Measurements from ENCODE around the gene TRIM66.

Gene TRIM66

DNA sequence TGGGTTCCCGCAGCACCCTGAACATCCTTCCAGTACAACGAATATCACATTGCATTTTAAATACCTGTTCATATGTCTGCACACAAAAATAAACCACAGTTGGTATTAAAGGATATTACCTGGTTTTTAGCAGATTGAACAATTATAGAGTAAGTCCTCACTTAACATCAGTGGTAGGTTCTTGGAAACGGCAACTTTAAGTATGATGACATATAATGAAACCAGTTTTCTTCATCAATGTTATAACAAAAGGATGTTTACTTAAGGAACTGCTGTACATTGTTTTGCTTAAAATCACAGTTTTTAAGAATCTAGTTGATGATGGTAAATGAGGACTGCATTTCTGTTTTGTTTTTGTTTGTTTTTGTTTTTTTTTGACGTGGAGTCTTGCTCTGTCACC, 28.0 kb downstream of the TRIM66 start:
- DNase-seq (ENCODE audit: low spot score), result no peak

DNA sequence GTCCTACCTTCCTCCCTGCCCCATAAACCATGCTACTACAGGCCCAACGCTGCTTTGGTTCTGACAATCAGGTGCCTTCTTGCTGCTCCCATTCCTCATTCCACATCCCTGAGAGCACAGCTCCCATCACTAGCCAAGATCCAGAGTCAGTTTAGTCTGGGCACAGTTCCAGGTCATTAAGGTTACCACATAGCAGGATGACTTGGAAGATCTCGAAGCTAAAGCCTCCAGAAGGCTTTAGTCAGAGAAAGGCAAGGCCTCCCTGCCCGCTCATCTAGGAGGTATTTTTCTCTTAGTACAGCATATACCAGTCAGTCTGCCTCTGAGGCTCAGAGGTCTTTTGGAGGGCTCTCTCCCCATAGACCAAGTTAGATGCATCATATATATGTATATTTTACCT, 30.3 kb downstream of the TRIM66 start:
- DNase-seq (ENCODE audit: low spot score), result no peak

DNA sequence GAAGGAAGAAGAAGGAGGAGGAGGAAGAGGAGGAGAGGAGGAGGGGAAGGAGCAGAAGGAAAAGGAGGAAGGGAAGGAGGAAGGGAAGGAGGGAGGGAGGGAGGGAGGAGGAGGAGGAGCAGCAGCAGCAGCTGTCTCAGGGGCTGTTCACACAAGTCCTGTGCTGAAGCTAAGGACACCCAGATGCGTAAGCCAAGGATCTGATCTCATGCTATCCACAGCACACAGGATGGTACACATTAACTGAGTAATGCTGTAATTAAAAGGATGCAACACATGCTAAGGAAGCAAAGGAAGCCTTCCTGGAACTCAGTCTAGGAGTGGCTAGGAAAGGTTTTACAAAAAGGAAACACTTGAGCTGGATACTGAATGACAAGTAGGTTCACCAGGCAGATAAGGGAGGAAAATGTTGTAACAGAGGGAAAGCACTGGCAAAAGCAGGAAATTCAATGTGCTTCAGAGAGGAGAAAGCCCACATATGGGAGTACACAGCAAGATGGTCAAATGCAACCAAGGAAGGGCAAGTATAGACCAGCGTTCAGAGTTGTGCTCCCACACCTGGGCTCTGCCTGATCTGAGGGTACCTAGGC, 32.0 kb downstream of the TRIM66 start:
- DNase-seq (ENCODE audit: low spot score), result no peak

DNA sequence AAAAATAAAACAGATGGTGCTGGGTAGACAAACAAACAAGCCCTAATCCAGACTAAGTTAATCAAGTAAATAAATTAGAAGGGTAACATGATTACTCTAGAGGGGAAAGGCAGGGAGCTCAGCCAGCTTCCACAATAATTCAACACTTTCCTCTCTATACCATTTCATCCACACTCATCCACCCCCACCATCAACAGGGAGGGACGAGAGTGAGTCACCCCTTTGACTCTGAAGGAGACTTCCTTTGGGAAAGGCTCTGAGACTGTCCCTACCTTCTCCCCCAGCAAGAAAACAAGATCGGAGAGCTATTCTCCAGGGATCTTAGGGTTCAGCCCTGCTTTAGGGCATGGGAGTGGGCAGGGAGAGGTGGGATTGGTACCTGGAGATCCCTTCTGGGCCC, 33.1 kb downstream of the TRIM66 start:
- no peak for DNase-seq (ENCODE audit: low spot score)

DNA sequence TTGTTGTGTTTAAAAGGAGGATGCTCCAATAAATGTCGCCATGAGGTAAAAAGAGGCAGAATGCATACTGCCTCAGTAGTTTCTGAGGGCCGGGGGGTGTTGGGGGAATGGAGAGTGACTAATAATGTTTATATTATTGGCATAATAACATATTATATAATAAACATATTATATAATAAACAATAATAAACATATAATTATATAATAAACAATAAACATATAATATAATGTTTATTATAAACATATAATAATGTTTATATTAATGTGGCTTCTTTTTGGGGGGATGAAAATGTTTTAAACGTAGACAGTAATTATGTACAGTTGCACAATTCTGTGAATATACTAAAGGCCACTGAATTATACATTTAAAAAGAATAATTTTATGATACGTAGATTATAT, 35.6 kb downstream of the TRIM66 start:
- DNase-seq (ENCODE audit: low spot score), result no peak

DNA sequence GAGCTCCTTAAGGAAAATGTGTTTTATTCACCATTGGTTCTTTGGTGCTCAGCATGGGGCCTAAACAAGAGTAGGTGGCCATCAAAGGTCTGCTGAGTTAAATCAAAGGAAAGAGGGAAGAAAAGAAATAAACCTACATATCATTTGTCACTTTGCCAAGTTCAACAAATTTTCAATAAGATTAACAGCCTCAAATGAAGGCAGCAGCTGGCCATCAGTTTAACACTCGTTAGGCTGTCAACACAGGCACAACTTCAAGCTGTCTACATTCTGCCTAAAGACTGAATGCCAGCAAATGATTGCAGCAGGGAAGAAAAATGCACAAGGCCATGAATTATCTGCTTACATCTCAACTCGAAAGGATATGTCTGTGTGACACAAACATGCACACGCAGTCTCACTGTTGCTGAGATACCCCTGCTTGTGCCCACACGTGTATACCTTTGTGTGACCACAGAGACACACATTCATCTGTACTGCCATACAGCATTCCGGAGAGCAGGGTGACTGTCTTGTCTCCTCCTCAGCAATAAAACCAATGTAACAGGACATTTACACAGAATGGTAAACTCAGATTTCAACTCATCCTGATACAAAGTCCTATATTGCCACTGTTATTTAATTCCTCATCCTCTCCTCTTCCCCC, 40.1 kb downstream of the TRIM66 start:
- no peak for DNase-seq (ENCODE audit: low spot score)

DNA sequence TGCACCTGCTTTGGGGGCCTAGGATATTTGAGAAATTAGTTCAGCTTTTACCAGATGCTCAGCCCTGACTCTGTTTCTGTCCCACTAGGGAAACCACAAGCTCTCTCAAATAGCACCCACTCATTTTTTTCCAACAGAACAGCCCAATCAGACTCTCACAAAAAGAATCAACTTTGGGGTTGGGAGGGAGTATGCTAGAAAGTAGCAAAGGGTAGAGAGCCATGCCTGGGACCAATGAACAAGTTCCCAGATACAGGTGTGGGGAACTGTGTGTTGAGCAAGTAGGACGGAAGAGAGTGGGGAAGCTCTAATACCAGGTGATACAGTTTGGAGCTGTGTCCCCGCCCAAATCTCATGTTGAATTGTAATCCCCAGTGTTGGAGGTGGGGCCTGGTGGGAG, 41.1 kb downstream of the TRIM66 start:
- no peak for DNase-seq (ENCODE audit: low spot score)

DNA sequence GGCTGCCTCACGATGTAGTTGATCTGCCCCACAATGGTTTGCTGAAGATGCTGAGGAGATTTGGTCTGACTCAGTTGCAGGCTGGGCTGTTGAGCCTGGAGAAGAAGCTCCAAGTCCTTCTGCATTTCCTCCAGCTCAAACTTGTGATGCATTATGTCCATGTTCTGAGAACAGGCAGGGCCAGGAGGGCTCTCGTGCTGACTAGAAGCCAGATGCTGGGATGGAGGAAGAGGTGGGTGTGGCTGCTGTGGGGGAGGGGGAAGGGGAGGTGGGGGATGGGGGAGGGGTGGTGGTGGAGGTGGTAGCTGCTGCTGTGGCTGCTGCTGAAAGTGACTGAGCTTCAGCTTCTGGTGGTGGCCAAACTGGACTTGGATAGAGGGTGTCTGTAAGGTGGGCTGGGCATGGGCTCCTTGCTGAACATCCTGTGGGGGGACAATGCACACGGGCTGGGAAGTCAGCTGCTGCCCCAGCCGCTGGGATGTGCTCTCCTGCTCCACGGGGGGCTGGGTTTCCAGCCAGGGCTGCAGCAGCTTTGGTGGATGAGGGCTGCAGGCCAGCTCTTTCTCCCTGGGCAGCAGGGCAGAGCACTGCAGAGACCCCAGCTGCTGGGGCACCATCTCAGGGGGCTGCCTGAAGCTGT, 42.1 kb downstream of the TRIM66 start:
- no peak for DNase-seq (ENCODE audit: low spot score)

DNA sequence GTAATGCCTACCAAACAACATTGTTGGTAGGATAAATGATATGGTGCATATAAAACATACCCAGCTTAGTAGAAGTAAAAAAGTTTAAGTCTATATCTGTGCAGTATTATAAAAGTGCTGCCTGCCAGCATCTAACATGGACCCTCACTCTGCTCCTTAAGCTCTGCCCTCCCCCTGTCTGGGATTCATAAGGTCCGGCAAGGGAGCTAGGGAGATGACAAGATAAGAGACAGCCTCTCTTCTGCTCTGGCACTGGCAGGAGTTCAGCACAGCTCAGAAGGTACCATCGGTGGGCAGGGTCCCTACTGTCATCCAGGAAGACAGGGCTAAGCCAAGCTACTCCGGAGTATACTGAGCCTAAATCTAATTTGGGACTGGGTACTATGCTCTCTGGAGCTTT, 42.8 kb downstream of the TRIM66 start:
- no peak for DNase-seq (ENCODE audit: low spot score)

DNA sequence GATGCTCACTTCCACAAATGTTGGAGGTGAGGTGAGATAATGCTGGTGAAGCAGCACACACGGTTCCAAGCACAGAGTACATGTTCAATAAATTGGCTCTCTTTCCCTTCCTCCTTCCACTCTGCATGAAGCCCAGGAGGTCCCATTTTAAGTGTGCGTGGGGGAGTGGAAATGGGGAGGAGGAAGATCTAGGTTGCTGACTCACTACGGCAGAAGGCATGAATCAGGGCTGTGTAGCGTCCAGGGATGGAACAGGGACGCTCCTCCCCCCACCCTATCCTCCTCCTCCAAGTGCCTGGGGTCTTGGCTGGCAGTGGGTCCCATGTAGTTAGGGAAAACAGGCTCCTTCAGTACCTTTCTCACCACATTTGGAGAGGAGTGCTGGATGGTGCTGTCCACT, 44.2 kb downstream of the TRIM66 start:
- no peak for DNase-seq (ENCODE audit: low spot score)

DNA sequence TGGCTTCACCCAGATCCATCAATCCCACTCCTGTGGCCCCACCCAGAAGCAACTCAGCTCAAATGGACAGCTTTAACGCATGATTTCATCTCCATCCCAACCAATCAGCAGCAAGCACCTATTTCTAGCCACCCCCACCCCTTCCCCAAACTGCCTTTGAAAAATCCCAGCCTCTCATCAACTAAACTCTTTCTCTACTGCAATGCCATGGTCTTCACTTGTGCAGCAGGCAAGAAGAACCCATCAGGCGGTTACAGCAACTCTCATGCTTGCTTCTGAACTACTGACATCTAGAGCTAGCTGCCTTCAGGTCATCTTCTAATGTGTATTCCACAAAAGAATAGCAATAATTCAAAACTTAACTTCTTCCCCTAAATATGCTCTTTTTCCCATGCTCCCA, 46.3 kb downstream of the TRIM66 start:
- no peak for DNase-seq (ENCODE audit: low spot score)

DNA sequence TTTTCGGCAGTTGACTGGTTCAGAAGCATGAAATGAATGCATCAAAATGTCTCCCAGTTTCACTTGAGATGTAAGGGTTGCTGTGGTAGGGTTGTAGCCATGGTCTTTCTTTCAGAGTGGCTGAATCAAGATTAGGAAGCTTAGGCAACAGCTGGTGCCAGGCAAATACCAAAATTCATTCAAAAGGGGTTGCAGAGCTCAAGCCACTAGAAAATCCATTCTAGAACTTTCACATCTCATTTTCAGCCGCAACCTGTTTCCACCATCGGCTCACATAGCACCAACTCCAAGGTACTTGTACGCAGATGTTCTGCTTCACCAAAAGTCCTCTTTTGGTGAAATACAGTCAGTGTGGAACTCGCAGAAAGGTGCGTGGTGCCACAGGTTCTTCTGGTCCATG, 48.0 kb downstream of the TRIM66 start:
- DNase-seq (ENCODE audit: low spot score), result no peak

DNA sequence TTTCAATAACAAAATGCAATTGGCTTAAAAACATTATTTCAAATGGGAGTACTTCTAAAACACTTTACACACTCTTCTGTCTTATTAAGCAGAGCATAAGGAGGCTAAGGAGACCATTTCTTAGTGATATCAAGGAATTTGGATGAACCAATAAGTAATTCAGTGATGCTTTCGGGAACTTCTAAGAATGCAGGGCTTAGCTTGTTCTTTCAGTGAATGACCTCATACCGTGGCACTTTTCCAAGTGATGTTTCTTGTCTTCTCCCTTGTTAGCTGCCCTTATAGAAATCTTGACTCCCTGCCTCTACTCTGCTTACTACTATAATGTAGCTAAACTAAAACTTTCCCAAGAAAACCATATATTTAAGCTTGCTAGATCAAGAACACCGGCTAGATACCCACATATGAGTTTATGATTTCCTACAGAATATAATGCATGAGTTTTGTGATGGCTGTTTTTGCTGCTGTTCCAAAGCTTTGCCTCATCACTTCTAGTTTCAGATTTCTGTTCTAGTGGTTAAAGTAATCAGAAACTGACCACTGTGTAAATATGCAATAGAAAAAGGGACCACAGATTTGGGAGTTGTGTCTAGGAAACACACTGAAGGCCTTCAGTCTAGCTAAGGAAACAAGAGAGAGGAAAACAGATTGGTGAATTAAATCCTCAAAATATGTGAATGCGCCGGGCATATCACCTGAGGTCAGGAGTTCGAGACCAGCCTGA, 50.9 kb downstream of the TRIM66 start:
- no peak for DNase-seq (ENCODE audit: low spot score)

DNA sequence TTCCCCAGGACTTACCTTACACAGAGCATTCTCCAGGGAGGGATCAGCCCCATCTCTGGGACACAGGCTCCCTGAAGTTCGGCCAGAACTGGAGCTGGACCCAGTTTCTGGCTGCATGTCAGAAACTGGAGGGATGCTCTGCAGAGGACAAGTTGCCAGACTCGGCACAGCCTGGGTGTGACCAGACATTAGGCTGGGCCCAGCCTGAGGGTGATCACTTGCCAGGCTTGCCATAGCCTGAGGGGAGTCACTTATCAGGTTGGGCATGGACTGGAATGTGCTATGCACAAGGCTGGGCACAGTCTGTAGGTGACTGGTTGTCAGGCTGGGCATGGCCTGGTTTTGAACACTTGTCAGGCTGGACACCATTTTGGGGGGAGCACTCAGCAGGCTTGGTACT, 57.8 kb downstream of the TRIM66 start:
- DNase-seq (ENCODE audit: low spot score), result no peak

DNA sequence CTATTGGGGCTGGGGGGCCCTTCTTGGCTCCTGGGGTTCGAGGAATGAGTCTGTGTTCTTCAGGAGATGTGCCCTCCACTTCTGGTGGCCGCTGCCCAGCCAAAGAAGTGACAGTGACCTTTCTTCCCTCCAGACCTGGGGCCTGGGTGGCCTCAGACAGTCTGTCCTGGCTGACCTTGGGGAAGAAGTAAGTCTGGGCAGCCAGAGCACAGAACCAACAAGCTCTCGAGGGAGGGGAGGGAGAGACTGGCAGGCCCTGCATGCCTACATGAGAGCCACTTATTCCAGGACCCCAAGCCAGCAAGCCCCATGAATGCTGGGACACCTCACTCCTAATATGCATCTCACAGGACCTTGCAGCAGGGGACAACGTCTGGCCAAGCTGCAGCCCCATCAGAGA, 61.3 kb downstream of the TRIM66 start:
- DNase-seq (ENCODE audit: low spot score), result no peak

DNA sequence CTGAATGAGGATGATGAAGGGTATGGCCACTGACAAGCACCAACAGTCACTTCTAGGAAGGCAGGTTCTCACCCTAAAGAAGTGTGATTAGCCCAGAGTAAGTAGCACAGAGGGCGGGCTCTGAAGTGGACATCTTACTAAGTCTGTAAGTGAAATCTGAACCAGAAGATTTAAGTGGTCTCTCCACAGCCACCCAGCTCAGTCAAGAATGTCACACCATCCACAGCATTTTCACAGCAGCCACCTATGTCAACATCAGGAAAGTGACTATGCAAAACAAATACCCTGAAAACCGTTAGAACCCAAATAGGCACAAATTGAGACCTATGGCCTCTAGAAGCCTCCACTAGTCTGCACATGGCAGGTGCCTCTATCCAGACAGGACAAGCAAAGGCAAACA, 65.4 kb downstream of the TRIM66 start:
- no peak for DNase-seq (ENCODE audit: low spot score)

DNA sequence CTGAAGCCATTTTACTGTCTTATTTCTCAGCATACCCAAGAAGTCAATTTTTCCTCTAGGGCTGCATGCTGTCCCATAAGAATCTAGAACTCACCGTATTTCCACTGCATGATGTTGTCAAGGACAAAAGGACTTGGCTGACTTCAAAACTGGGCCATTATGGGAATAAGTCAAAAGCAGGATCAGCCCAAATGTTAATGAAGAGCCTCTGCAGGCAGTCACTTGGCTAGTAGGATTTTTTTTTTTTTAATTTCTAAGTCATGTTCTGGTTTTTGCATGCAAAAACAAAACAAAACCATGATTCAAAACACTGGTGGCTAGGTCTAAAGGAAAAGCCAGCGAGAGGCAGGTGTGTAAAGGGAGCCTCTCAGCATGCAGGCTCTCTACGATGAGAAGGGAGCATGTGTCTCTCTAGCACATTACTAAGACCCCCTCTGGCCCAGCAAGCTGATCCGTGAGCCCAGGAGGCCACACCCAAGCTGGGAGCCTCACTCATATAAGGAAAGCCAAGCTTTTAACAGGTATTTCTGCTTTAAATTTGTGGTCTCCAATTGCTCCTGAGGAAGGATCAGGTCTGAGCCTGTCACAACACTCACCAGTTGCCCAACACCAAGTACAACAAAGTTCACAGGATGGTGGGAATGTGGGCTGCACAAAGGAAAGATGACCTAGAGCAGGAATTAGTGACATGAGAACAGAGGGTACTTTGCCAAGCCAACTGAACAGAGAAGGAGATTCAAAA, 67.0 kb downstream of the TRIM66 start:
- no peak for DNase-seq (ENCODE audit: low spot score)

DNA sequence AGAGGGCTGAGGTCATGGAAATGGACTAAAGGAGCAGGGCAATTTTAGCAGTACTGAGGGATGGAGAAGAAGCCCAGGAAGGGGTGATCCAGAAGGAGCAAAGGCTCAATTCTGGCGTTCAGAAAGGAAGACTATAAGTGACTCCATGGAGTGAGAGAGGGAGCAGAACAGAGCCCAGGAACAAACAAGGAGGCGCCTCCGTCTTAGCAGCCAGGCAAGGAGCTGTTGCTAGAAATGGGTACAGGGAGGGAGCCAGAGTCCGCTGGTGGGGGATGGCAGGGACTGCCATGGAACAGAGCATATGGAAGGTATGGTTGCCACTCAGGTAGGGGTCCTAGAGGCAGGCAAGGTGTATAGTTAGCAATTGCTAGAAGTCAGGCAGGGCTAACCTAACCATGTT, 68.0 kb downstream of the TRIM66 start:
- DNase-seq (ENCODE audit: low spot score), result no peak

DNA sequence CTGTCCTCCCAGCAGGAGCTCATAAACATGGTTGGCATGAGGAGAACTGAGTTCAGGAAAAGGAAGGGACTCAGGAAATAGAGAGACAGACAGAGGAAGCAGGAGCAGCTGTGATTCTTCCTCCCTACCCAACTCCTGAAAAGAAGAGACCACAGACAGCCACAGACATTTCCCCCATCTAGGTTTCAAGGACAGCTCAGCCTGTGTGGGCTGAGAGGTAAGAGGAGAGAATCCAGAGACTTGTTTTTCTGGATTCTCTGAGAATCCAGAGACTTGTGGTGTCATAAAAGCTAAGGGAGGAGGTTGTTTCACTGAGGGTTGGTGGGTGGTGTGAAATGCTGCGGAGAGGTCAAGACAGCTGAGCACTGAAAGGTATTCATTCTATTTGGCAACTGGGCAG, 69.4 kb downstream of the TRIM66 start:
- no peak for DNase-seq (ENCODE audit: low spot score)

DNA sequence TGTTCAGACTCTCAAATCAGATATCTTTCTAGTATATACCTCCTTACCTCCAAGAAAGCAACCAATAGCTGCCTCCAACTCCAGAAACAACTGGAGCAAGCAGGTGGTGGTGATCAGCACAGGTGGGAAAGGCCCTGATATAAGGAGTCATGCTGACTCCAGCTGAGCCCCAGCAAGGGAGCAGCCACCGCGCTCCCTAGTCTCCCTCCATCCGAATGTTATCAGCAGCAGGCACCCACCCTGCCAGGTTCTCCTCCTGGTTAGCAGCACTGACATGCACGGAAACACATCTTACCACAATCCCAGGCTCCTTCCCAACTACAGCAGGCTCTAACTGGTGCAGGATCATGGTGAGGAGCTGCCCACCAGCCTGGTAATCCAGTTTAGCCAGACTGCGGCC, 69.9 kb downstream of the TRIM66 start:
- DNase-seq (ENCODE audit: low spot score), result no peak

DNA sequence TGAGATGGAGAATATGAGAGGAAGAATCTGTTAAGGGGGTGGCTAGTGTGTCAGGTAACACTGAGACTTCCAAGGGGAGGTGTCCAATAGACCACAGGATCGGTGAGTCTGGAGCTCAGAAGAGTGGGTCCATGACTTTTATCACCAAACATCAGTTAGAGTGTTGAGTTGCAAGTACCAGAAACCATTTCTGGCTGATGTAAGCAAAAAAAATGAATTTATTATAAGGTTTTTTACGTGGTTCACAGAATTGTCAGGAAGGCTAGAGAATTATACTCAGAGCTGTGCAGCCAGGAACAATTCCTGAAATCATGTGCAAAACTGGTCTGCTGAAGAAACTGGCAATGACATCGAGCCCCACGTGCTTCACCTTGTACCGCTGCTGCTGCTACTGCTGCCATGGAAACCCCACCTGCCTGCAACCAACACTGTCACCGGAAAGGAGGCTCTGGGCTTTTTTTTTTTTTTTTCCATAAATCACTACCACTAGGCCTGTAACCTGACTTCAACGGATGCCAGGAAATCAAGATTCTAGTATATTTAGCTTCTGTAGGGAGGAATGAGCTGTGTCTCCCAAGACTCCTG, 71.8 kb downstream of the TRIM66 start:
- no peak for DNase-seq (ENCODE audit: low spot score)

DNA sequence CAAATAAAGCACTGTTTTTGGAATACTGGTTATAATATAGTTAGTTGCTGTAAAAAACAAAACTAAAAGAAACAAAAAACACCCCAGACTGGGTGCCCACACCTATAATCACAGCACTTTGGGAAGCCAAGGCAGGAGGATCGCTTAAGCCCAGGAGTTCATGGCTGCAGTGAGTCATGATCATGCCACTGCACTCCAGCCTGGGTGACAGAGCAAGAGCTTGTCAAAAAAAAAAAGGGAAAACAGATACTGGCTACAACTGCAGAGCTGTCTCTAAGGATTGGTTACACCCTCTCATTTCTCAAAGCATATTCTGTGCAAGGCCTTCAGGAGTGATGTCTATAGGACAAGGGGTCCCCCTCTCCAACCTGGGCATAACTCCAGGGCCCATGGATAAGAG, 73.8 kb downstream of the TRIM66 start:
- no peak for DNase-seq (ENCODE audit: low spot score)
